ENCODE data around the gene TMPO. TPM values are rescaled to one million over a fixed set of nuclear protein-coding genes. Genes with fewer than 3 reads are reported as not detected.
A peak's percentile ranks its signal among the peaks of the same experiment; 100 is the strongest.
"Not testable (repeated sequence)": the region's sequence is repeated elsewhere in the genome, so short reads cannot be mapped to it uniquely, and the experiment has no call there.

The TMPO gene
- total RNA-seq, 2 donors from 2014 or later: 268 to 285 TPM

DNA sequence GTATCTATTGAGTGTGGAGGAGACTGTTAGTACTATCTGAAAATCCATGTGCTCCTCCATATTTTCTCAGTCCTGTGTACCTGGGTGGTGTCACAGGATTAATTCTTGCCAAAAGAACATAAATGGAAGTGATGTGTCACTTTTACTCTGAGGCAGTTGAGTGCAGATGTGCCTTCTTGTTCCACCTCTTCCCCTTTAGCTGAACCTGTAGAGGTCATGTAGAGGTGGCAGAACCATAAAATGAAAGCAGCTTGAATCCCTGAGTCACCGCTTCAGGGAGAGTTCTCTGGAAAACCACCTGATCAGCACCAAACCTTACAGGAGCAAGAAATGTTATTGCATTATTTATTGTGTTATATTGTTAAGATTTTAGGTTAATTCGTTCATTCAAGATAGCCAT lies 63.4 kb downstream of the TMPO start:
- no peak overlapping the region for H3K27ac Mint-ChIP-seq
- no peaks in the 10 kb centered on the region for H3K36me3 Mint-ChIP-seq (ENCODE audit: low read depth)
- H3K4me1 Mint-ChIP-seq: peaks cover 5% of the 10 kb centered on the region
- H3K4me3 Mint-ChIP-seq: no peak overlapping the region
- no peaks in the 10 kb centered on the region for H3K9me3 Mint-ChIP-seq
- H3K27me3 Mint-ChIP-seq: peaks cover 4% of the 10 kb centered on the region
- ATAC-seq (replicated peaks): no peak

DNA sequence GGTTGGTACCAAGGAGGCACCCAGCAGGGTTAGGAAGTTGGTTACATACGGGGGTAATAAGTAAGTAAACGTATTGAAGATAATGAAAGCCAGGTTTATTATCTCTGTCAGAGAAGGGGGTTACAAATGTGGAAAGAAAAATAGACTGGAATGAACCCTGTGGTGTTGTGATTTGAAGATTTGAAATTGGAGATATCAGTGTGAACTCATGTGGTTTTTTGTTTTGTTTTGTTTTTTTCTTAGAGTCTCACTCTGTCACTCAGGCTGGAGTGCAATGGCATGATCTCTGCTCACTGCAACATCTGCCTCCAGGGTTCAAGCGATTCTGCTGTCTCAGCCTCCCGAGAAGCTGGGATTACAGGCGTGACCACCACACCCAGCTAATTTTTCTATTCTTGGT lies 64.0 kb downstream of the TMPO start:
- Mint-ChIP-seq H3K4me1 (peaks cover 5% of the 10 kb centered on the region), H3K9me3 (no peaks in the 10 kb centered on the region), H3K4me3 (no peak overlapping the region), H3K27ac (no peak overlapping the region), H3K36me3 (ENCODE audit: low read depth) (no peaks in the 10 kb centered on the region), H3K27me3 (peaks cover 4% of the 10 kb centered on the region)
- no peak for ATAC-seq (replicated peaks)

DNA sequence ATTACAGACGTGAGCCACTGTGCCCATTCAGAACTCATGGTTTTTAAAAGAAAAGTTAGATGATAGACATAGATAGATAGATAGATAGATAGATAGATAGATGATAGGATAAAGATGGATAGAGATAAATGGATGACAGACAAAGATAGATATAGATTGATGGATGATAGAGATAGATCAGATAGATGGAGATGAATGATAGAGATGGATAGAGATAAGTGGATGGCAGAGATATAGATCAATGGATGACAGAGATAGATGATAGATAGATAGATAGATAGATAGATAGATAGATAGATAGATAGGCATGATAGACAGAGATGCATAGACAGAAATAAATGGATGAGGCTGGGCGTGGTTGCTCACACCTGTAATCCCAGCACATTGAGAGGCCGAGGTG lies 64.4 kb downstream of the TMPO start:
- Mint-ChIP-seq H3K27ac (no peak overlapping the region), H3K4me1 (peaks cover 5% of the 10 kb centered on the region), H3K36me3 (ENCODE audit: low read depth) (no peaks in the 10 kb centered on the region), H3K27me3 (peaks cover 4% of the 10 kb centered on the region), H3K4me3 (no peak overlapping the region), H3K9me3 (no peaks in the 10 kb centered on the region)
- ATAC-seq (replicated peaks): no peak

DNA sequence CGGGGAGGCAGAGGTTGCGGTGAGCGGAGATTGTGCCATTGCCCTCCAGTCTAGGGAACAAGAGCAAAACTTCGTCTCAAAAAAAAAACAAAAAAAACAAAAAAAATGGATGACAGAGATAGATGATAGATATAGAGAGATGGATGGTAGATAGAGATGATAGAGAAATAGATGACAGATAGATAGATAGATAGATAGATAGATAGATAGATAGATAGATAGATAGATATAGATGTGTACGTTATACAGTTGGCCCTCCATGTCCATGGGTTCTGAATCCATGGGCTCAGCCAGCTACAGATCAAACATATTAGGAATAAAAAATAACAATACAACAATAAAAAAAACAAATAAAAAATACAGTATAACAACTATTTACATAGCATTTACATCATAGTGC lies 65.3 kb downstream of the TMPO start:
- Mint-ChIP-seq H3K4me1 (peaks cover 5% of the 10 kb centered on the region), H3K27me3 (peaks cover 4% of the 10 kb centered on the region), H3K9me3 (no peaks in the 10 kb centered on the region), H3K36me3 (ENCODE audit: low read depth) (no peaks in the 10 kb centered on the region), H3K4me3 (no peak overlapping the region), H3K27ac (no peak overlapping the region)
- no peak for ATAC-seq (replicated peaks)

DNA sequence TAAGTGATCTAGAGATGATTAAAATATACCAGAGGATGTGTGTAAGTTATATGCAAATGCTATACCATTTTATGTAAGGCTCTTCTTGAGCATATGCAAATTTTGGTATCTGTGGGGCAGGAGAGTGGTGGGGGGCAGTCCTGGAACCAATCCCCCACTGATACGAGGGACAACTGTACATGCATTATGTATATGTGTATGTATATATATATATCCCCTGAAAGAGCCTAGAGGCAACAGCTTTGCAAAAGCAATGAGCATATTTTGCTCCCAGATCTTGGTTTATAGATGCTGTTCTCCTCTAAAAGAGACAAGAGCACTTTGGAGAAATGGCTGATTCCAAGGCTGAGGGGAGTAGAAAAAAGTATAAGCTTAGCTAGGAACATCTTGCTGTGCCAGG lies 65.7 kb downstream of the TMPO start:
- H3K4me3 Mint-ChIP-seq: no peak overlapping the region
- peaks cover 4% of the 10 kb centered on the region for H3K27me3 Mint-ChIP-seq
- no peak overlapping the region for H3K27ac Mint-ChIP-seq
- H3K36me3 Mint-ChIP-seq (ENCODE audit: low read depth): no peaks in the 10 kb centered on the region
- ATAC-seq (replicated peaks): no peak
- no peaks in the 10 kb centered on the region for H3K9me3 Mint-ChIP-seq
- peaks cover 5% of the 10 kb centered on the region for H3K4me1 Mint-ChIP-seq

DNA sequence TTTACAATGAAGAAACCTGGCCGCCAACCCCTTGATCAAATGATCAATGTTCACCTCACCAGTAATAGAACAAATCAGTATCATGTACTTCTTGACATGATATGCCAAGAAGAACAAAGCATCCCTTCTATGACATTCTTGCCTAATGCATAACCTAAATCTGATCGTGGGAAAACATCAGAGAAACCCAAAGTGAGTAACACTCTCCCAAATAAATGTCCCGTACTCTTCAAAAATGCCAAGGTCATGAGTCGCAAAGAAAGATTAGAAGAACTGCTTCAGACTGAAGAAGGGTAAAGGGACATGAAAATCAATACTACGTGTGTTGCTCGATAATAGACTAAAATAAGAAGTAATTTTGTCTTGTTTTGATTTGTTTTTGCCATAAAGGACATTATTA lies 66.7 kb downstream of the TMPO start:
- H3K9me3 Mint-ChIP-seq: no peaks in the 10 kb centered on the region
- H3K4me3 Mint-ChIP-seq: no peak overlapping the region
- ATAC-seq (replicated peaks): no peak
- no peak overlapping the region for H3K27ac Mint-ChIP-seq
- H3K36me3 Mint-ChIP-seq (ENCODE audit: low read depth): no peaks in the 10 kb centered on the region
- peaks cover 5% of the 10 kb centered on the region for H3K4me1 Mint-ChIP-seq
- H3K27me3 Mint-ChIP-seq: peaks cover 4% of the 10 kb centered on the region

DNA sequence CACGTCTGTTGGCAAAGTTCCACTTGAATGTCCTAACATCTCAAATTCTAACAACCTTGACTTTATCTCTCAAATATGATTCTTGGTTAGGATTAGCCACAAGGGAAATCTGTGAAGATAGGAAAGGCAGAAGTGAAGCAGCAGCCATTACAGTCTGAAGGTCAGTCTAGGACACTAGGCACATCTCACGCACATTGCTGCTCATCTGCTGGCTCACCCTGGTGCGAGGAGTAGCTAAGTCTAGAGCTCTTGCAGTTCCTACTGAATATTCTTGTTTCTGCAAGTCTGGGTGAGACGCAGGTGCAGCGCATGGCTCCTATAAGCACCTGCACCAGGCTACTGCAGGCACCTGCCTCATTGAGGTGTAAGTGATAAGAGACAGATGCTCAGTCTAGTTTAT lies 71.7 kb downstream of the TMPO start:
- no peaks in the 10 kb centered on the region for H3K9me3 Mint-ChIP-seq
- no peak overlapping the region for H3K27ac Mint-ChIP-seq
- no peaks in the 10 kb centered on the region for H3K4me1 Mint-ChIP-seq
- H3K4me3 Mint-ChIP-seq: no peak overlapping the region
- ATAC-seq (replicated peaks): no peak
- H3K27me3 Mint-ChIP-seq: no peaks in the 10 kb centered on the region
- no peaks in the 10 kb centered on the region for H3K36me3 Mint-ChIP-seq (ENCODE audit: low read depth)

DNA sequence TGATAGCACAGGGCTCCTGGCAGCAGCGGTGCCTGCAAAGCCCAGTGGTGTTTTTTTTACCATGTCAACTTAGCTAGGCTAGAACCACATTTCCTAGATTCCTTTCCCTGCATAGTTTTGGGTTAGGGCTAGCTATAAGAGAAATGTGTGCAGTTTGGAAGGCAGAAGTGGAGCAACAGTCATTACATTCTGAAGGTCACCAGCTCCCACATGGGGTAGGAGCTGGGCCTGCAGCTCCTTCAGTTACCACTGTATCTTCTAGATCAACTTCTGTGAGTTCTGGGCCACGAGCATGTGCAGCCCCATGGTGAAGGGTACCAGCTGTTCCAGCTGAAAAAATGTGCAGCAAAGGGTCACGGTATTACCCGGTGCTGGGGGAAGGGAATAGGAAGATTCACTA lies 75.8 kb downstream of the TMPO start:
- peaks cover 16% of the 10 kb centered on the region for H3K4me1 Mint-ChIP-seq
- H3K9me3 Mint-ChIP-seq: no peaks in the 10 kb centered on the region
- H3K27me3 Mint-ChIP-seq: no peaks in the 10 kb centered on the region
- no peak for ATAC-seq (replicated peaks)
- no peak overlapping the region for H3K27ac Mint-ChIP-seq
- no peak overlapping the region for H3K4me3 Mint-ChIP-seq
- peaks cover 32% of the 10 kb centered on the region for H3K36me3 Mint-ChIP-seq (ENCODE audit: low read depth)

DNA sequence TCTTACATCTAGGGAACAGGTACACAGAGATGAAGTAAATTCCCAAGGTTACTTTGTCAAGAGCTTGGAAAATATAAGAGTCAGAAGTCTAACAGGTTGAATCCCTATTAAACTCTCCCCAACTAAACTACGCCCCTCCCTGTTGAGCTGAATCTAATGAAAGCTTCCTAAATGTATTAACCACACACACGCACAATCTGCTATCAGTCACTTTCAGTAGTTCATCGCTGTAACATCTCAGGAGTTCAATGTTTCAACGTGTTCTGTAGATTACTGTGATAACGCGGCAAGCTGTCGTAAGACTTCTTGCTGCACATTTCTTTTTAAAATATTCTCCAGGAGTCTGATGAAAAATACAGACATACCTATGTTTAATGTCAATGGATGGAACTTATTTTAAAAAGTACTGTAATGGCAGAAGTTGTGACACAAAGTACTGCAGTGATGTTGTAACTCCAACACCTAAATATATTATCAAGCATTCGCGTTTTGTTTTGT lies 77.5 kb downstream of the TMPO start:
- H3K9me3 Mint-ChIP-seq: no peaks in the 10 kb centered on the region
- peak; percentile 13 for ATAC-seq (replicated peaks)
- H3K36me3 Mint-ChIP-seq (ENCODE audit: low read depth): peaks cover 48% of the 10 kb centered on the region

DNA sequence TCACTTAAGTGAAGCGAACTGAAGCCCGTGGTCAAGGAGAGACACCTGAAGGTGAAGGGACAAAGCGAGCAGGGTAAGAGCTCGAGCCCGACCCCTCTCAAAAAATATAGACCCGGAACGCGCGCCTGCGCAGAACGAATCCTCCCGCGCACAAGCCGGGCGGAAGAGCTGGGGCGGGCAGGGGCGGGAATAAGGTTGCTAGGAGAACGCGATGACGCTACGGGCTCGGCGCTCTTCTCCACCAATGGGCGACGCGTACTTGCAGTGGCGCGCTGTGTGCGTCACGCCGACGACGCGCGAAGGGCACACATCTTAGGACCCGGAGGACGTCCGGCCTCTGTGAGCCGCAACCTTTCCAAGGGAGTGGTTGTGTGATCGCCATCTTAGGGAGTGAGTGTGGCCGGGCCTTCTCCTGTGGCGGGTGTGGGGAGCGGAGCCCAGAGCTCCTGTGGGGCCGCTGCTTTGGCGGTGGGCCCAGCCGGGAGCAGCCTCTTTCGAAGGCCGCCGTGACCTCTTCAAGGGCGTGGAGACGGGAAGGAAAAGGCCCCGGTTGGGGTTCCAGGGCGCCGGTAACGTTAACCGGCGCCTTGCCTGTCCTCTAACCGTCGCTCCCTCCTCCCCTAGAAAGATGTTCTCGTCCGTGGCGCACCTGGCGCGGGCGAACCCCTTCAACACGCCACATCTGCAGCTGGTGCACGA lies 78.1 kb downstream of the TMPO start, which contains the start of gene SLC25A3:
SLC25A3 (plus strand) TSS at position 336 of the 699 bp plus-strand sequence; CDS start at position 629, 293 bp downstream.
- Mint-ChIP-seq H3K9me3 (no peaks in the 10 kb centered on the region), H3K36me3 (ENCODE audit: low read depth) (peaks cover 55% of the 10 kb centered on the region), H3K27ac (peak within 1 kb of the TSS; percentile 96), H3K4me1 (peaks cover 17% of the 10 kb centered on the region), H3K4me3 (peak within 1 kb of the TSS; percentile 93), H3K27me3 (no peaks in the 10 kb centered on the region)
- peak; percentile 99 for ATAC-seq (replicated peaks)

More for the DNA sequence above, 77.5 kb downstream of the TMPO start:
- H3K27ac Mint-ChIP-seq: peak overlapping the region; percentile 96
- peak overlapping the region; percentile 93 for H3K4me3 Mint-ChIP-seq
- no peaks in the 10 kb centered on the region for H3K27me3 Mint-ChIP-seq
- H3K4me1 Mint-ChIP-seq: peaks cover 17% of the 10 kb centered on the region

DNA sequence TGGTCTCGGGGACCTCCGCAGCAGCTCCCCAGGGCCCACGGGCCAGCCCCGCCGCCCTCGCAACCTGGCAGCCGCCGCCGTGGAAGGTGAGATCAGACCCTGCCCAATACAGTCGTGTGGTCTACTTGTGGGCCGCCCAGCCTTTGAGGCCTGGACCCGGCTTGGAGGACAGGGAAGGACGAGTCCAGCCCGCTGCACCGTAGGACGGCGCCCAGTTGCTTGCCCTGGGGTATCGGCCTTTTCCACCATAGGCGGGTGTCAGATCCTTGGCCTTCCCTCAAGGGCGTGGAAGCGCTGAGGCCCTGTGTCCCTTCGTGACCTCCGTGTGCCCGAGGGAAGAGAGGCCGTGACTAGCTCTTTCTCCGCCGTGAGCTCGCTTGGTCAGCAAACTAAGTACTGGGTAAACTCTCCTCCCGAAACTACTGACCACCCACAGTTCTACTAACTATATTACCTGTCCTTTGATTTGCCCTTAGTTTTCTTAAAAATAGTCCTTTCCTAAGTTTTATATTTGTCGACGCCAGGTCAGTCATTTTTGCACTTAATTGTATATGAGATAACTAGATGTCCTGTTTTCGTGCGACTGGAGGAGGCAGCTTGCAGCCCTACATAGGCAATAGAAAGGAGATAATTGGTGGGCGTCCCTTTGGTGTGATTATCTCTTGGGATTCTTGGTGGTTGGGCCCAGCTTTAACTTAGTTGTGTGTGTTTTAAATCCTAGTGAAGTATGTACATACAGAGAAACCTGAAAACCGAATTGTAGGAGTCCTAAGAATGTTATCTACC lies 78.9 kb downstream of the TMPO start:
- H3K4me3 Mint-ChIP-seq: peak overlapping the region; percentile 93
- peak; percentile 16 for ATAC-seq (replicated peaks)
- H3K27me3 Mint-ChIP-seq: no peaks in the 10 kb centered on the region
- peaks cover 62% of the 10 kb centered on the region for H3K36me3 Mint-ChIP-seq (ENCODE audit: low read depth)
- peak overlapping the region; percentile 96 for H3K27ac Mint-ChIP-seq
- no peaks in the 10 kb centered on the region for H3K9me3 Mint-ChIP-seq
- H3K4me1 Mint-ChIP-seq: peaks cover 17% of the 10 kb centered on the region

DNA sequence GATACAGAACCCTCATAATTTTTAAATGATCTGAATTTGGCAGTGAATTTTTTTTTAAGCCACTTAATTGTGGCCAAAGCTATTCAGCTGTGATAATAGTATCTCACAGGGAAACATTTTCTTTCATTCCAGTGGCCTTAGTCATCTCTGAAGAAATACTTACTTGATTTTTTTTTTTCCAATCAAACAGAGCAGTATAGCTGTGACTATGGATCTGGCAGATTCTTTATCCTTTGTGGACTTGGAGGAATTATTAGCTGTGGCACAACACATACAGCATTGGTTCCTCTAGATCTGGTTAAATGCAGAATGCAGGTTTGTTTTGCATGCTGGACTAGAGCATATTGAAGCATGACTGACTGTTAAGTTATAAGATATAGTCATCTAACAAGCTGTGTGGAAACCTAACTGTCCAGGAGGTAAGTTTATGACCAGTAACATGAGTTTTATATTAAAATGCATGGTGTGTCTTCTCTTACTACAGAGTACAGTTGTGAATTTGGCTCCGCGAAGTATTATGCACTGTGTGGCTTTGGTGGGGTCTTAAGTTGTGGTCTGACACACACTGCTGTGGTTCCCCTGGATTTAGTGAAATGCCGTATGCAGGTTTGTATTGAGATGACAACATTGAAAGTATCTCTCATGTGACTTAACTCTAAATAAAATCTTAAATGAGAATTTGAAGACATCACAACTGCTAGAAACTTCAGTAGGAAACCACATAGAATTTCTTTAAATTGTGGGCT lies 80.0 kb downstream of the TMPO start:
- Mint-ChIP-seq H3K27ac (peak overlapping the region; percentile 96), H3K9me3 (no peaks in the 10 kb centered on the region), H3K36me3 (ENCODE audit: low read depth) (peaks cover 74% of the 10 kb centered on the region), H3K27me3 (no peaks in the 10 kb centered on the region), H3K4me1 (peaks cover 17% of the 10 kb centered on the region), H3K4me3 (peak overlapping the region; percentile 93)
- no peak for ATAC-seq (replicated peaks)

DNA sequence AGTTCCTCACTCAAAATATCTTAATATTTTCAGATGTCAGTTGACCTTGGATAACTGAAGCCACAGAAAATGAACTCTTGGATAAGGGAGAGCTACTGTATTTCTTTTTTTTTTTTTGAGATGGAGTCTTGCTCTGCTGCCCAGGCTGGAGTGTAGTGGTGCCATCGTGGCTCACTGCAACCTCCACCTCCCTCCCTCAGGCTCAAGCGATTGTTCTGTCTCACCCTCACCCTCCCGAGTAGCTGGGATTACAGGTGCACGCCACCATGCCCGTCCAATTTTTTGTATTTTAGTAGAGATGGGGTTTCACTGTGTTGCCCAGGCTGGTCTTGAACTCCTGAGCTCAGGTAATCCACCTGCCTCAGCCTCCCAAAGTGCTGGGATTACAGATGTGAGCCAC lies 81.9 kb downstream of the TMPO start:
- not testable (repeated sequence) for H3K27ac Mint-ChIP-seq; H3K27me3 Mint-ChIP-seq; ATAC-seq (replicated peaks); H3K4me3 Mint-ChIP-seq; H3K9me3 Mint-ChIP-seq
- peaks cover 93% of the 10 kb centered on the region for H3K36me3 Mint-ChIP-seq (ENCODE audit: low read depth)
- peaks cover 17% of the 10 kb centered on the region for H3K4me1 Mint-ChIP-seq

All from activated T-helper 17 cell treated with anti-CD3 and anti-CD28 coated beads, Interleukin-2, amount 50 U/mL, for 72 hours (primary cell).